ENCODE results near the gene CATSPERZ. TPM values are rescaled to one million over a fixed set of nuclear protein-coding genes. Genes with fewer than 3 reads are reported as not detected.

The CATSPERZ gene
- total and polyA plus RNA-seq, 2 experiments from 2014 or later, result 0.46 TPM; not detected in 1

DNA sequence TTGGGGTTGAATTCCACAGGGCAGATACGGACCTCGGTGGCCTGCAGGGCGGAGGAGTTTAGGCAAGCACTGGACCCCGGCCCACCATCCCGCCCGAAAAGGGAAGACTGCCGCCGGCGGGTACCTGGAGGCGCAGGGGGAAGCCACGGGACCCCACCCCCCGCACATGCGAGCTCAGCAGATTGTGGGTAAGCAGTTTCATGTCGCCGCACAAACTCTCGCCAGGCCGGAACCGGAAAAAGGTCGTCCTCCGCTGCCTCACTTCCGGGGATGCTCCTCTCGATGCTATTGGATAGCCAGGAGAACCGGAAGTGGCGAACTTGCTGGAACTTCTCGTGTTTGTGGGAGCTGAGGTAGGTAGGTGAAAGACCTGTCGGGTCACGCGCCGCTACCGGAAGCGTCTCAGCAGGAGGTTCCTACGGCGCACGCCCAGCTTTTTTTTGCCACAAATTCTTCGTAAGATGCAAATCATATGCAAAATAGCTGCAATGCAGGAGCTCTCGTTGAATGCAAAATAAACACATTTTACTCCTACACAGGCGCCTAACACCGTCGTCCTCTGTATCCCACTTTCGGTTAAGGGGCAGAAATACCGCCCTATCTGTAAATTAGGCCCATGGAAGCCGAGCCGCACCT, 17.3 kb downstream of the CATSPERZ start, which contains the start of gene TRMT112:
Gene TRMT112, minus strand, starts transcription at position 235 of the 636 bp plus-strand sequence. Its CDS starts 33 bp downstream, at position 202.
- Histone ChIP-seq H3K9me2 (replicated peaks; ENCODE audit: insufficient read depth) (no peaks in the 10 kb centered on the region), H3K4me2 (peak within 1 kb of the TSS; percentile 79), H3K79me2 (peaks cover 32% of the 10 kb centered on the region), H3K9me3 (ENCODE audit: low read depth) (no peaks in the 10 kb centered on the region), H3K4me3 (peak within 1 kb of the TSS; percentile 76), H2AFZ (peak within 1 kb of the TSS; percentile 73), H3K27ac (peak within 1 kb of the TSS; percentile 98), H3K36me3 (replicated peaks; ENCODE audit: insufficient read depth, low read depth) (no peaks in the 10 kb centered on the region), H3K4me1 (ENCODE audit: insufficient read depth) (peaks cover 25% of the 10 kb centered on the region), H3K27me3 (no peaks in the 10 kb centered on the region), H4K20me1 (ENCODE audit: insufficient read depth, poor library complexity, severe bottlenecking) (no peaks in the 10 kb centered on the region)
- under 1% methylated on average over 42 of the region's 43 CpGs for WGBS (ENCODE audit: low lambda C conversion rate, missing lambda C conversion rate)
- no peak for TF ChIP-seq EZH2phosphoT487 (IDR thresholded peaks at IDR 0.05; ENCODE audit: low read depth, severe bottlenecking, unreplicated experiment)
- TF ChIP-seq, protein P1, sequence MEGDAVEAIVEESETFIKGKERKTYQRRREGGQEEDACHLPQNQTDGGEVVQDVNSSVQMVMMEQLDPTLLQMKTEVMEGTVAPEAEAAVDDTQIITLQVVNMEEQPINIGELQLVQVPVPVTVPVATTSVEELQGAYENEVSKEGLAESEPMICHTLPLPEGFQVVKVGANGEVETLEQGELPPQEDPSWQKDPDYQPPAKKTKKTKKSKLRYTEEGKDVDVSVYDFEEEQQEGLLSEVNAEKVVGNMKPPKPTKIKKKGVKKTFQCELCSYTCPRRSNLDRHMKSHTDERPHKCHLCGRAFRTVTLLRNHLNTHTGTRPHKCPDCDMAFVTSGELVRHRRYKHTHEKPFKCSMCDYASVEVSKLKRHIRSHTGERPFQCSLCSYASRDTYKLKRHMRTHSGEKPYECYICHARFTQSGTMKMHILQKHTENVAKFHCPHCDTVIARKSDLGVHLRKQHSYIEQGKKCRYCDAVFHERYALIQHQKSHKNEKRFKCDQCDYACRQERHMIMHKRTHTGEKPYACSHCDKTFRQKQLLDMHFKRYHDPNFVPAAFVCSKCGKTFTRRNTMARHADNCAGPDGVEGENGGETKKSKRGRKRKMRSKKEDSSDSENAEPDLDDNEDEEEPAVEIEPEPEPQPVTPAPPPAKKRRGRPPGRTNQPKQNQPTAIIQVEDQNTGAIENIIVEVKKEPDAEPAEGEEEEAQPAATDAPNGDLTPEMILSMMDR (IDR thresholded peaks at IDR 0.05; ENCODE audit: poor library complexity), result no peak
- no peak for TF ChIP-seq EZH2 (IDR thresholded peaks at IDR 0.05; ENCODE audit: borderline replicate concordance)
- peak; percentile 98 for DNase-seq (ENCODE audit: low spot score)

- Histone ChIP-seq H3K36me3 (replicated peaks; ENCODE audit: insufficient read depth, low read depth) (no peaks in the 10 kb centered on the region), H4K20me1 (ENCODE audit: insufficient read depth, poor library complexity, severe bottlenecking) (no peaks in the 10 kb centered on the region), H3K79me2 (peaks cover 29% of the 10 kb centered on the region), H3K9me3 (ENCODE audit: low read depth) (no peaks in the 10 kb centered on the region), H3K4me3 (peak within 1 kb of the TSS; percentile 76), H3K27ac (peak within 1 kb of the TSS; percentile 98), H3K4me2 (peak within 1 kb of the TSS; percentile 79), H3K9me2 (replicated peaks; ENCODE audit: insufficient read depth) (no peaks in the 10 kb centered on the region), H3K27me3 (no peaks in the 10 kb centered on the region), H3K4me1 (ENCODE audit: insufficient read depth) (peaks cover 25% of the 10 kb centered on the region), H2AFZ (peak within 1 kb of the TSS; percentile 73)
- TF ChIP-seq, protein P1 (IDR thresholded peaks at IDR 0.05; ENCODE audit: poor library complexity), result peak; percentile 34
- no peak for TF ChIP-seq EZH2phosphoT487 (IDR thresholded peaks at IDR 0.05; ENCODE audit: low read depth, severe bottlenecking, unreplicated experiment)
- DNase-seq (ENCODE audit: low spot score), result peak; percentile 98
- WGBS (ENCODE audit: low lambda C conversion rate, missing lambda C conversion rate), result 2% methylated on average over 59 of the region's 61 CpGs
These were observed 18.0 kb downstream of the CATSPERZ start, which contains the start of gene PRDX5 for GRCh38 chr11:64317961-64318765. Gene PRDX5 (plus strand): TSS chr11:64318121. CDS start chr11:64318216, 95 bp downstream.

- WGBS (ENCODE audit: low lambda C conversion rate, missing lambda C conversion rate), result 37% methylated on average over 14 of the region's 19 CpGs
- Histone ChIP-seq H3K36me3 (replicated peaks; ENCODE audit: insufficient read depth, low read depth) (no peaks in the 10 kb centered on the region), H3K4me2 (peak overlapping the region; percentile 79), H3K9me2 (replicated peaks; ENCODE audit: insufficient read depth) (no peaks in the 10 kb centered on the region), H3K27ac (peak overlapping the region; percentile 98), H3K79me2 (peaks cover 29% of the 10 kb centered on the region), H2AFZ (peak overlapping the region; percentile 73), H3K4me1 (ENCODE audit: insufficient read depth) (peaks cover 25% of the 10 kb centered on the region), H3K4me3 (peak overlapping the region; percentile 76), H4K20me1 (ENCODE audit: insufficient read depth, poor library complexity, severe bottlenecking) (no peaks in the 10 kb centered on the region), H3K27me3 (no peaks in the 10 kb centered on the region), H3K9me3 (ENCODE audit: low read depth) (no peaks in the 10 kb centered on the region)
- TF ChIP-seq EZH2phosphoT487 (IDR thresholded peaks at IDR 0.05; ENCODE audit: low read depth, severe bottlenecking, unreplicated experiment) (no peak), EZH2 (IDR thresholded peaks at IDR 0.05; ENCODE audit: borderline replicate concordance) (no peak)
- TF ChIP-seq, protein P1 (IDR thresholded peaks at IDR 0.05; ENCODE audit: poor library complexity), result no peak
- DNase-seq (ENCODE audit: low spot score), result peak; percentile 25
These were observed 18.9 kb downstream of the CATSPERZ start for GRCh38 chr11:64318766-64319761.

Measured in hepatocyte (in vitro differentiated cells).